HepG2 (cell line): ENCODE results near the gene TAF12.

ENCODE experiments used
- KAT2B ChIP-seq: fragments of 150-350 bp; IDR thresholded peaks from 2 replicates; pipeline ENCODE4 v1.6.1; 2014; ENCODE audit warnings: low read depth, low read length, borderline replicate concordance
- MTA3 ChIP-seq: sonication (generic); formaldehyde crosslinking; IDR thresholded peaks from 2 replicates; pipeline ENCODE4 v1.4.0; 2020; ENCODE audit warnings: missing genetic modification reagents

- TF ChIP-seq KAT2B: no peak
- TF ChIP-seq MTA3 (CRISPR knock-in tag): no peak
Observed at GRCh38 chr1:28577738-28578536, 64.9 kb downstream of the TAF12 start.
